ENCODE measurements around the gene STAT1. TPM values are rescaled to one million over a fixed set of nuclear protein-coding genes. Genes with fewer than 3 reads are reported as not detected.

STAT1 gene
- total RNA-seq, 2 experiments from 2014 or later: 56.6 to 57.8 TPM

GRCh38 chr2:190979906-190980629 is 33.9 kb downstream of the STAT1 start:
- peak overlapping the region; percentile 87 for H3K27ac Mint-ChIP-seq
- no peak overlapping the region for H3K4me3 ChIP-seq (ENCODE audit: low read length)

GRCh38 chr2:190978389-190979053 is 35.5 kb downstream of the STAT1 start:
- CTCF ChIA-PET: interaction anchor here (1.7 kb wide), 1 partner anchor 128 kb away, joined by 4 read pairs; no protein-coding TSS in a partner anchor
- H3K4me3 Mint-ChIP-seq: no peak overlapping the region
- Histone ChIP-seq H3K4me3 (ENCODE audit: low read length) (no peak overlapping the region), H3K27me3 (ENCODE audit: control insufficient read depth in 1 of 2, insufficient read depth in 2 of 2, low read length in 2 of 2) (no peaks in the 10 kb centered on the region), H3K4me1 (ENCODE audit: insufficient read depth, low read length) (peaks cover 6% of the 10 kb centered on the region), H3K27ac (ENCODE audit: low read depth in 1 of 2, low read length in 2 of 2) (no peak overlapping the region), H3K36me3 (ENCODE audit: insufficient read depth, low read length) (peaks cover 100% of the 10 kb centered on the region), H3K9me3 (ENCODE audit: control insufficient read depth in 1 of 2, insufficient read depth in 1 of 2, low read length in 2 of 2) (no peaks in the 10 kb centered on the region)
- H3K27me3 Mint-ChIP-seq: no peaks in the 10 kb centered on the region
- H3K9me3 Mint-ChIP-seq: no peaks in the 10 kb centered on the region
- peaks cover 42% of the 10 kb centered on the region for H3K4me1 Mint-ChIP-seq (ENCODE audit: low read depth)
- H3K36me3 Mint-ChIP-seq (ENCODE audit: low read depth): peaks cover 99% of the 10 kb centered on the region
- TF ChIP-seq CTCF (IDR thresholded peaks at IDR 0.05): no peak
- H3K27ac Mint-ChIP-seq: peak overlapping the region; percentile 87
- POLR2A ChIA-PET: interaction anchor here (0.6 to 2.3 kb wide), 4 partner anchors 10 to 93 kb away, joined by 3 to 9 read pairs (median 4); no protein-coding TSS in a partner anchor
- intact Hi-C loops (cut with DNase I, micrococcal nuclease): loop anchor here in 1 of 2 experiments (5.0 kb wide), 1 partner anchor 34 kb away; the partner anchor contains the start of gene STAT1
- no peak for DNase-seq
- ATAC-seq (ENCODE audit: poor library complexity): no peak

More at GRCh38 chr2:190979906-190980629, 33.9 kb downstream of the STAT1 start:
- intact Hi-C loops (cut with DNase I, micrococcal nuclease): loop anchor here in 1 of 2 experiments (5.0 kb wide), 1 partner anchor 32 kb away; the partner anchor contains the start of gene STAT1
- H3K9me3 ChIP-seq (ENCODE audit: control insufficient read depth in 1 of 2, insufficient read depth in 1 of 2, low read length in 2 of 2): no peaks in the 10 kb centered on the region
- no peaks in the 10 kb centered on the region for H3K27me3 ChIP-seq (ENCODE audit: control insufficient read depth in 1 of 2, insufficient read depth in 2 of 2, low read length in 2 of 2)
- H3K36me3 Mint-ChIP-seq (ENCODE audit: low read depth): peaks cover 99% of the 10 kb centered on the region
- ATAC-seq (ENCODE audit: poor library complexity): no peak
- H3K27ac ChIP-seq (ENCODE audit: low read depth in 1 of 2, low read length in 2 of 2): peak overlapping the region; percentile 17 to 43
- H3K27me3 Mint-ChIP-seq: no peaks in the 10 kb centered on the region
- peaks cover 100% of the 10 kb centered on the region for H3K36me3 ChIP-seq (ENCODE audit: insufficient read depth, low read length)
- H3K4me1 ChIP-seq (ENCODE audit: insufficient read depth, low read length): peaks cover 11% of the 10 kb centered on the region
- H3K9me3 Mint-ChIP-seq: no peaks in the 10 kb centered on the region
- H3K4me1 Mint-ChIP-seq (ENCODE audit: low read depth): peaks cover 49% of the 10 kb centered on the region
- H3K4me3 Mint-ChIP-seq: peak overlapping the region; percentile 18
- CTCF ChIA-PET: interaction anchor here (1.2 kb wide), 1 partner anchor 13 kb away, joined by 4 read pairs; no protein-coding TSS in a partner anchor
- no peak for TF ChIP-seq CTCF (IDR thresholded peaks at IDR 0.05)
- DNase-seq: no peak
- POLR2A ChIA-PET: interaction anchor here (0.8 to 2.3 kb wide), 5 partner anchors 9 to 43 kb away, joined by 3 to 9 read pairs (median 3); no protein-coding TSS in a partner anchor

- H3K9me3 Mint-ChIP-seq: no peaks in the 10 kb centered on the region
- H3K4me1 ChIP-seq (ENCODE audit: insufficient read depth, low read length): peaks cover 6% of the 10 kb centered on the region
- no peak overlapping the region for H3K27ac ChIP-seq (ENCODE audit: low read depth in 1 of 2, low read length in 2 of 2)
- no peak overlapping the region for H3K4me3 ChIP-seq (ENCODE audit: low read length)
- peaks cover 36% of the 10 kb centered on the region for H3K4me1 Mint-ChIP-seq (ENCODE audit: low read depth)
- POLR2A ChIA-PET: interaction anchor here (2.3 kb wide), 1 partner anchor 13 kb away, joined by 9 read pairs; no protein-coding TSS in a partner anchor
- no peak overlapping the region for H3K4me3 Mint-ChIP-seq
- intact Hi-C loops (cut with DNase I, micrococcal nuclease): loop anchor here in 1 of 2 experiments (5.0 kb wide), 1 partner anchor 35 kb away; the partner anchor contains the start of gene STAT1
- peak overlapping the region; percentile 87 for H3K27ac Mint-ChIP-seq
- peaks cover 98% of the 10 kb centered on the region for H3K36me3 Mint-ChIP-seq (ENCODE audit: low read depth)
- no peaks in the 10 kb centered on the region for H3K27me3 ChIP-seq (ENCODE audit: control insufficient read depth in 1 of 2, insufficient read depth in 2 of 2, low read length in 2 of 2)
- CTCF ChIA-PET: interaction anchor here (1.7 kb wide), 1 partner anchor 127 kb away, joined by 4 read pairs; no protein-coding TSS in a partner anchor
- no peaks in the 10 kb centered on the region for H3K27me3 Mint-ChIP-seq
- H3K9me3 ChIP-seq (ENCODE audit: control insufficient read depth in 1 of 2, insufficient read depth in 1 of 2, low read length in 2 of 2): no peaks in the 10 kb centered on the region
- ATAC-seq (ENCODE audit: poor library complexity): no peak
- TF ChIP-seq CTCF (IDR thresholded peaks at IDR 0.05): no peak
- H3K36me3 ChIP-seq (ENCODE audit: insufficient read depth, low read length): peaks cover 100% of the 10 kb centered on the region
- DNase-seq: no peak
Observed at GRCh38 chr2:190977505-190977904, 36.5 kb downstream of the STAT1 start.

Data from CD4-positive, alpha-beta T cell (primary cell).